Eye (tissue), 1 donor: ENCODE measurements around the gene MACF1.
"Not testable (repeated sequence)": the region's sequence is repeated elsewhere in the genome, so short reads cannot be mapped to it uniquely, and the experiment has no call there.

Source experiments
- DNase-seq: peaks from one replicate; pipeline ENCODE4 v3.0.0-alpha.2; 2015

Gene MACF1, protein sequence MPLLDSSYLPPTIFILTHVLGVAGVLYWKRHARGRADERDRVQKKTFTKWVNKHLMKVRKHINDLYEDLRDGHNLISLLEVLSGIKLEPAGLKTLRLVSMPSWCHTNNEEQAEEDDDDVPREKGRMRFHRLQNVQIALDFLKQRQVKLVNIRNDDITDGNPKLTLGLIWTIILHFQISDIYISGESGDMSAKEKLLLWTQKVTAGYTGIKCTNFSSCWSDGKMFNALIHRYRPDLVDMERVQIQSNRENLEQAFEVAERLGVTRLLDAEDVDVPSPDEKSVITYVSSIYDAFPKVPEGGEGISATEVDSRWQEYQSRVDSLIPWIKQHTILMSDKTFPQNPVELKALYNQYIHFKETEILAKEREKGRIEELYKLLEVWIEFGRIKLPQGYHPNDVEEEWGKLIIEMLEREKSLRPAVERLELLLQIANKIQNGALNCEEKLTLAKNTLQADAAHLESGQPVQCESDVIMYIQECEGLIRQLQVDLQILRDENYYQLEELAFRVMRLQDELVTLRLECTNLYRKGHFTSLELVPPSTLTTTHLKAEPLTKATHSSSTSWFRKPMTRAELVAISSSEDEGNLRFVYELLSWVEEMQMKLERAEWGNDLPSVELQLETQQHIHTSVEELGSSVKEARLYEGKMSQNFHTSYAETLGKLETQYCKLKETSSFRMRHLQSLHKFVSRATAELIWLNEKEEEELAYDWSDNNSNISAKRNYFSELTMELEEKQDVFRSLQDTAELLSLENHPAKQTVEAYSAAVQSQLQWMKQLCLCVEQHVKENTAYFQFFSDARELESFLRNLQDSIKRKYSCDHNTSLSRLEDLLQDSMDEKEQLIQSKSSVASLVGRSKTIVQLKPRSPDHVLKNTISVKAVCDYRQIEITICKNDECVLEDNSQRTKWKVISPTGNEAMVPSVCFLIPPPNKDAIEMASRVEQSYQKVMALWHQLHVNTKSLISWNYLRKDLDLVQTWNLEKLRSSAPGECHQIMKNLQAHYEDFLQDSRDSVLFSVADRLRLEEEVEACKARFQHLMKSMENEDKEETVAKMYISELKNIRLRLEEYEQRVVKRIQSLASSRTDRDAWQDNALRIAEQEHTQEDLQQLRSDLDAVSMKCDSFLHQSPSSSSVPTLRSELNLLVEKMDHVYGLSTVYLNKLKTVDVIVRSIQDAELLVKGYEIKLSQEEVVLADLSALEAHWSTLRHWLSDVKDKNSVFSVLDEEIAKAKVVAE (N-terminal part only)

DNA sequence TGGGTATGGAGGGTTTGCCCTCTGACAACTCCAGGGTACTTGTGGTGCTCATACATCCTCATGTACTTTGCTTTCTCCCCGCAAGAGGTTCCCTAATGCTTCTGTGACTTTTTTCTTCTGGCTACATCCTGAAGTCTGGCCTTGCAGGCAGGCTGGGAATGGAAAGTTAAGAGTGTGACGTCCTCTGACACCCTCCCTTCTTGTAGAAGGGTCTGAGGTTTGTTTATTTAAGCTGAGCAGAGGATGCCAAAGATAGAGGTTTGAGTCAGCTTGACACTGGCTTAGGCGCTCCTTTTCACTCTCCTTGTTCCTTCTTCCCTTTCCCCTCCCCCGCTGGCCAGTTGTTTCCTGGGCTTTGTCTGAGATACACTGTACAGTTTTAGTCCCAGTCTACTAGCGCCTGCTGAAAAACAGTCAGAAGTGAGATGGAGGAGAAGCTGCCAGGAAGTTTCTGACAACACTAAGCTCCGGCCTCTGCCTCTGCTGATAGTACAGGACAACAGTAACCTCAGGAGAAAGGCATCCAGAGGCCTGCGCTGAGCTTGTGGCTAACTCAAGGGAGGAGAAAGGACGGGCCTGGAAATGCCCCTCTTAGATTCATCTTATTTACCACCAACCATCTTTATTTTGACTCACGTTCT lies at the start of gene MACF1:
MACF1 (plus strand) TSS at position 255 of the 641 bp plus-strand sequence; CDS start at position 583, 328 bp downstream.
- DNase-seq, result peak; percentile 81

DNA sequence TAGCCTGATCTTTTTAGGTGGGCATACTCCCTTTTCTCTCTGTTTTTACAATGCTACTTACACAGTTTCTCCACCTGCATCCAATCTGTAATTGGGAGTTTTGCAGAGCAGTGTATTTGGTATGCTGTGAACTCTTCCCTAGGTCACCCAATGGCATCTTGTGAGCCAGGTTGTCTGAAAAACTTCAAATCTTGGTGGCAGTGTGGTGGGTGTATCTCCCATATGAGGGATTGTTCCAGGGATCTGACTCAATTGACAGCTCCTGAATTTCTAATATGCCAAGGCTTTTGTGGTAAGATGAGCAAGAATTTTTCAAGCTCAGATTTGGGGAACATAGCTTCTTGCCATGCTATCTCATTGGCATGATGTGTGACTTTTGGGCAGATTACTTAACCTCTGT lies 47.2 kb upstream of the MACF1 start:
- no peak for DNase-seq

DNA sequence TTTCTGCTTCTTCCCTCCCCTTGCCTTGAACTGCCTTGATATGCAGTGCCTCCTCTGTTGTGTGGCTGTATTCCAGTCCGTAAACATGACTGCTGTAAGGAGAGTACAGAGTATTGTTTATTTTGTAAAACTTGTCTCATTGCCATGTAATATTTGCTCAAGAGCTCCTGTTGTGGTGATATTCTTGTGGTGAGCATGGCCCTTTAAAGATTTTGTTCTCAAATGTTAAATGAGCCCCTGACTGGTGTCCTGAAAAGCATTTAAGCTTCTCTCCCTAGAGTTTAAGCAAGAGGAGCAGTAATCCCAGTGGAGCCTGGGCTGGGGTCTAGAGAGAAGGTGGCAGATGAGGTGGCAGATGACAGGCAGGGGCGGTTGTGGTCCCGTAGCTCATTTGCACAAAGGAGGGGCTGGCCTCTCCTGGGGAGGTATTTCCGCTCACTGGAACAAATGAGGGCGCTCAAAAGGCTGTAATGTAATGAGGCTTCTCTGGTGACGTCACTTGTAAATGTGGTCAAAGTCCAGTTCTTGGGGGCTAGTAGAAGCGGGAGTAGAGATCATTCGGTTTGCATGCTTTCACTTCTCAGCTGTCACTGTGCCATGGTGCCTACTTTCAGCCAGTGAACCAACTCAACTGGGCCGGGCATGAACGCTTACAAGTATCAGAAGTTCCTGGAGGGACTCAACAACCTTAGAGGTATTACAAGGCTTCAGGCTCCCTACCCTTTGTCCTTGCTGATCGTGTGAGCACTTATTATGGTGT lies 46.0 kb upstream of the MACF1 start:
- DNase-seq, result peak; percentile 57

DNA sequence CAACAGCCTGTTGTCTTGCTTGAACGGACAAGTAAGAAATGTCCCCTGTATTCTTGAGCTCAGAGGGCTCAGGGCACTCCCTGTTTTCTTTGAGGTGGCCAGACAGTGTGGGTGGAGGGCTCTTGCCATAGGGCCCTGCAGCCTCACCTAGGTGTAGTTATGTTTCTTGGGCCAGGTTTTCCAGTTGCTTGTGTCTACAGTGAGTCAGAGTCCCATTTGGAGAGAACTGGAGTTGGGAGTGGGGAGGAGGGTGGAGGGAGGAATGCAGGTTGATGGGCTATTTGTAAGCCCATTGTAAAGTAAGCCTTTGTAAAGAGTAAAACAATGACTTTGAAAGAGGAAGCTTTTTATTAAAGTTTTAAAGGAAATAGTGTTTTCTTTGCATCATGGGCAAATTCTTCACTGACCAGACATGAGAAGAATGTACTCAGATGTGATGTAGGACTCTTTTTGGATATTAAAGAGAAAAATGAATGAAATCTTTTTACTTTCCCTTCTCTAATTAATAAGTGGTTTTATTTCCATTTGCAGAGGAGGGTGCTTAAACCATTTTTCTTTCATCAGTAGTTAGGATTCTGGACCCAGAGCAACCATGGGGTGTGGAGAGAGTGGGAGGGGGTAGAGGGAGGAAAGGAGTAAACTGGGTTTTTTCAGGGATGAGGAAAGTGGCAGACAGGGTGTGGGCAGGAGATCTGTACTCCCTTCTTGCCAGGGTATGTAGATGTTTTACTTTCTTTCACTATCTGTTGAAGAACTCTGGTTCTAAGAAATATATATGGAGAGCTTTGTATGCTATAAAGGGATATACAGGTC lies 45.1 kb upstream of the MACF1 start:
- no peak for DNase-seq

DNA sequence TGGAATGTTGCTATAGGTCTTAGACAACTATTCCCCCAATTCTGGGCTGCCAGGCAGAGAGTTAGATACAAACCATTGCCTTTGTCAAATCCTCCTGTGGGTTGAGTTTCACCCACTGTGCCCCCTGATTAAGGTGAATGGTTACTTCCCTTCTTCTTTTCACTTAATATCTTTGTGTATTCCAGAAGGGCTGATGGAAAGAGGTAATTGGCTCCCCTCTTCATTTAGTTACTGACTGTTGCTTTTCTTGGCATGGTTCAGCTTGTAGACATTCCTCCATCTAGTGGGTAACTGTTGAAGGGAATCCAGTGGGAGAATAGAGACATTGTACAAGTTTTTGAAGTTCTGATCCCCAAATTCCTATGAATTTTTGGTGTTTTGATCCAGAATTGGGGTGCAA lies 43.8 kb upstream of the MACF1 start:
- DNase-seq, result no peak

DNA sequence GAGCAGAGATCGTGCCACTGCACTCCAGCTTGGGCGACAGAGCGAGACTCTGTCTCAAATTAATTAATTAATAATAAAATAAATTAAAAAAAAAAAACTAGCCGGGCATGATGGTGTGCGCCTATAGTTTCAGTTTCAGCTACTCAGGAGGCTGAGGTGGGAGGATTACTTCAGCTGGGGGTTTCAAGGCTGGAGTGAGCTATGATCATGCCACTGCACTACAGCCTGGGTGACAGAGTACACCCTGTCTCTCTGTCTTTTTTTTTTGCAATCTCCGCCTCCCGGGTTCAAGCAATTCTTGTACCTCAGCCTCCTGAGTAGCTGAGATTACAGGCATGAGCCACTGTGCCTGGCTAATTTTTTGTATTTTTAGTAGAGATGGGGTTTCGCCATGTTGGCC lies 42.7 kb upstream of the MACF1 start:
- not testable (repeated sequence) for DNase-seq

DNA sequence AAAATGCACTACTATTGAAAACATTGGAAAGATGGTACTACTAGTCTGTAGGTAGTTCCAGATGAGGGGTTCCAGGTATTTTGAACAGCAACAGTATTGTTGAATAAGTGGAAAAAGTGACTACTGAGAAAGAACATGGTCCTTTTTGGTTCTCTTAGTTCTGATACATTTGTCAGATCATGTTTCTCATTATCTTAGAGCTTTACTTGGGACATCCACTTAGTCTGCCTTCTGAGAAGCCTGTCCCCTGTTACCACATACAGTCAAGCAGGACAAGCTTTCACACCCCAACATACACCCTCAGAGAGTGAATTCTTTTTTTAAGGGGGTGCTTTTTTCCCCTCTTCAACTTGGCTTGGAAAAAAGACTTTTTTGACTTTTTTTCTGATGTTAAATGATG lies 41.0 kb upstream of the MACF1 start:
- no peak for DNase-seq

DNA sequence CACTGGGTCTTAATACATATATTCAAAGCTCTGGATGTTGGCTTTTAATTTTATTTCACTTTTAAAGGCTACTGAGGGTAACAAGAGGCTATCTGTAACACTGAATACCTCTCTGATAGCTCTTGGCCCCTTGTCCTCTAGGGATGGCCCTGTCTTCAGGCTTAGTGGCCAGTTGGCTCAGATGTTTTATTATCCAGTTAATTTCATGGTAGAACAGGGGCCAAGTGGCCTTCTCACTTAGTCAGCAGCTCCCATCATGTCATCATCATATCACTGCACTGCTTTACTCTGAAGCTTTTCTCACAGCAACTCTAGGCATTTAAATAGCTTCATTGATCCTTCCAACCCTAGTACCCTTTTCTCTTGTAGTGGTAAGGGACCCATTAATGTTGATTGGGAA lies 40.2 kb upstream of the MACF1 start:
- no peak for DNase-seq

DNA sequence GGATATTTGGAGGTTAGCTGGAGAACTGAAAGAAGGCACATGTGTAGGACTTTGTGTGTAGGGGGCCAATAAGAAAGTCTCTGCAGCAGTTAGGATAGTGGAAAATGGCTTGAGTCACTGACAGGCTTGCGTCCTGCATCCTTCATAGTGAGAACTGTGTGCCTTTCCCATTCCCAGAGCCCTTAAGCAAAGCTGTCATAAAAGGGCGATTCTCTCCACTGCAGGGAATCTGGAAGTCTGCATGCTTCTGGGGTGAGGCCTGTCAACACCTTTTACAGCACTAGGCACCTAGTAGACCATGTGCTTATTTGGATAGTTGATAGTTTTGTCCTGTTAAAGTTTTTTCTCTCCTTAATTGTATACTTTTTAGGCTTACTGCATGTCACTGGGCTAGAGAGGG lies 39.4 kb upstream of the MACF1 start:
- DNase-seq, result no peak

DNA sequence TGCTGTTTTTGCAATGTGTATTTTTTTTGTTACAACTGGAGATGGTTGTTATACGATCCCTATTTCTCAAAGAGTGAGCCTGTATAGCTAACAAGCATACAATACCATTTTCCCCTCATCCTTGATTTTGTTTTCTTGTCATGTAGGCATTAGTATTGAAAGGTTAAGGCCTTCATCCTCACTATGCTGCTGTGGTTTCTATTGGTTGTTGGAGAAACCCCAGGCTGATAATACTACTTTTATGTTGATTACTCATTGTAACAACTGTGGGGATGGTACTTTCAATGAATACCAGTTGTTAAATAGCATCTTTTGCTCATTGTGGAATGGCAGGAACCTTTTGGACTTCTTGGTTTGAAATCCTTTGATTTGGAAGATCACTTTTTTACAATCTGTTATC lies 39.0 kb upstream of the MACF1 start:
- DNase-seq, result no peak

DNA sequence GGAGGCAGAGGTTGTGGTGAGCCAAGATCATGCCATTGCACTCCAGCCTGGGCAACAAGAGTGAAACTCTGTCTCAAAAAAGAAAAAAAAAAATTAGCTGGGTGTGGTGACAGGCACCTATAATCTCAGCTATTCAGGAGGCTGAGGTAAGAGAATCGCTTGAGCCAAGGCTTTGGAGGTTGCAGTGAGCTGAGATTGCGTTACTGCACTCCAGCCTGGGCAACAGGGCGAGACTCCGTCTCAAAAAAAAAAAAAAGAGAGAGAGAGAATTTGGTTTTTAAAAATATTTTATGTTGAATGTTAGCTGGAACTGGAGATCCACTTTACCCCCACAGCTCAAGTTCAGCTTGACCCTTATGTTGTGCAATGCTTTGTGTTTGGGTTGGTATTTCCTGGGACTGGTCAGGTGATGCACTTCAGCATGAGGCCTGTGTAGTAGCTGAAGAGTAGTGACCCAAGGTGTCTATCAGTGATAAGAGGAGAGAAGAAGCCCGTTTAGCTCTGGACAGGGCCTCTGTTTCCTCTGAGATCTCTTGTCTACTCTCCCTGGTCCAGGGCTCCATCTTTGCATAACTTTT lies 36.8 kb upstream of the MACF1 start:
- no peak for DNase-seq

DNA sequence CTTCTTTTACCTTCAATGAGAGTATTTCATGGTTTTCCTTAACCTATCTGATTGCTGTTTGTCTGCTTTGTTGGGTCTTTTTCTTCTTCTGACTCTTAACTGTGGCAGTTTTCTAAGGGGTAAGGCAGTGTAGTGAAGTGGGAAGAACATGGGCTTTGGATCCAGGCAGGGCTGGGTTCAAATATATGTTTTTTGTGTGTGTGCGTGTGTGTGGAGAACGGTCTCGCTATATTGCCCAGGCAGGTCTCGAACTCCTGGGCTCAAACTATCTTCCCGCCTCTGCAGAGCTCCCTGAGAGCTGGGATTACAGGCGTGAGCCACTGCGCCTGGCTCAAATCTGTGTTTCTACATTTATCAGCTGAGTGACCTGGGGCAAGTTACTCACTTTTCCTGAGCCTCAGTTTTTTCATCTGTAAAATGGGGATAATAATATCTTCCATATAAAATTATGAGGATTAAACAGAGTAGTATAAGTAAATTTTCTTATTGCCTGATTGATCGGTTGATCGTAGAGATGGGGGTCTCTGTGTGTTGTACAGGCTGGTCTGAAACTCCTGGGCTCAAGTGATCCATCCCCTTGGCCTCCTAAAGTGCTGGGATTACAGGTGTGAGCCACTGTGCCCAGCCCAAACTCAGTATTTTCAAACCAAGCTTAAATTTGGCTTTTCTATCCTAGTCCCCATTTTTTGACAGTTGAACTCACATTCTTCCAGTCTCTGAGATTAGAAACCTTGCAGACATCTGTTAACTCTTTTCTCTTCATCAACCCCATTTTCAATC lies 36.0 kb upstream of the MACF1 start:
- no peak for DNase-seq

DNA sequence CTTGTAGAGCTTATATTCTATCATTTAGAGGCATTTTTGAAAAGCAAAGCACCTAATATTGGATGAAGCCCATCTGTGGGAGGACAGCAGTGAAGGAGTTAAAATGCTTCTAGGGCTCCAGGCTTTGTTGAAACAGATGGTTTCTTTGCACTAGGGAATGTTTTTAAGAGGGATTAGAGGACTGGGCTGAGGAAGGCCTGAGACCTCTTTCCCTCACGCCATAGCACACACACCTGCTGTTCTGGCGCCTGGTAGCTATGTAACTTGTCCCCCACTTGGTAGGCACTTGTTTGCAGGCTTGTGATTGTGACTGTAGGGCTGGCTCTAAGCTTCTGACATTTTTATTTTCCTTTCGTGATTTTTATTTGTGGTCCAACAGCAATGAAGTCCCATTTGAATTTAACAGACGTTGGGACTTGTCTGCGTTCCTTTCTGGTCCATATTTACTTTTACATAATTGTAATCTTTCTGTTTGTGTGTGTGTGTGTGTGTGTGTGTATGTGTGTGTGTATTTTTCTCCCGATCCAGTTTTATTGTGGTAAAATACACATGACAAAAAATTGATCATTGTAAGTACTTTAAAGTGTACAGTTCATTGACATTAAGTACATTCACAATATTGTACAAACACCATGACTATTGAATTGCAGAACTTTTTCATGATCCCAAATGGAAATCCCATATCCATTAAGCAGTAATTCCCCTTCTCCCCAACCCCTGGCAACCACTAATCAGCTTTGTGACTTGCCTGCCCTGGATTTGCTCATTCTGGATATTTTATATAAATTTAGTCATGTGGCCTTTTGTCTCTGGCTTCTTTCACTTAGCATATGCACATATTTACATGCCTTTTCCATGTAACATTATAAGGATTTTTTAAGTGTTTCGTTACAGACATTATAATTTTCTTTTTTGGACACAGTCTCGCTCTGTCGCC lies 33.5 kb upstream of the MACF1 start:
- DNase-seq, result peak; percentile 84

DNA sequence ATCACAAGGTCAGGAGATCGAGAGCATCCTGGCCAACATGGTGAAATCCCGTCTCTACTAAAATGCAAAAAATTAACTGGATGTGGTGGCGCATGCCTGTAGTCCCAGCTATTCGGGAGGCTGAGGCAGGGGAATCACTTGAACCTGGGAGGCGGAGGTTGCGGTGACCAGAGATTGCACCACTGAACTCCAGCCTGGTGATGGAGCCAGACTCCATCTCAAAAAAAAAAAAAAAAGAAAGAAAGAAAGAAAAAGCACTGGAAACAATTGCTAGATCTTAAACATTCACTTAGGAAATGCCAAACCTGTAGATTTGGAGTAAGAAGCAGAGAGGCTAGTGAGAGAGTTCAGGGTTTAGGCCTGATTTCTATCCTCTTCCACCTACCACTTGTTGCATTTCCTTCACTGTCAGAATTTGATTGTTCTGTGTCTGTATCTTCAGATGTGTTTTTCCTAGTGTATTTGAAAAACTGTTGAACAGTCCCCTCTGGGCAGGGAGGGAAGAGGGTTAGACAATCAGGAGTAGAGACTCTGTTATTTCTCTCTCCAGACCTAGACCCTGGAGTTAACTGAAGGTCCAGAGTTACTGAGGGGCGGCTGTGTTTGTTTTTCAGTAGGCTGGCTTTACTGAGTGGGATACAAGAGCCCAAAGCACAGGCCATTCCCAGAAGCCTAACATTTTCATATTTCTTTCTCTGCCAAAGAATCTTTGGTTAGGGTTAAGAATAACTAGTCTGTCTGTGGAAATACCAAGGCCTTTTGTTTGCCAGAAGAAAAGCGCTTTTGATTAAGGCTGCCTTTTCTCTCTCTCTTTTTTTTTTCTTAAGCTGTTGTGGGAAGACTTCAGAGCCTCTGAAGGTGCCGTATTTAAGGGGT lies 31.1 kb upstream of the MACF1 start:
- DNase-seq, result no peak

DNA sequence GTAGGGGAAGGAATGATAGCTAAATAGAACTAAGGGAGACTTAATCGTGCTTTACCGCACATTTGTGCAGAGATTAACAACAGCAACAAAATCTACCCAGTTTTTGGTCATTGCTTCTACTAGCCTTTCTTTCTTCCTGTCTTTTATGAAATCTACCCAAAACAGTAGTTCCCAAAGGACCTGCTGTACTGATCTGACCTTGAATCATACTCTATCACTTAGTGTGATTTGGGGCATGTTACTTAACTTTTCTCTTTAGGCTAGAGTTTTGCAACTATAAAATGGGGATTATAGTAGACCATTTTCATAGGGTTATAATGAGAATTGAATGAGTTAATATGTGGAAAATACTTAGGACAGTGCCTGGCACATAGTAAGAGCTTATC lies 30.5 kb upstream of the MACF1 start:
- DNase-seq, result no peak

DNA sequence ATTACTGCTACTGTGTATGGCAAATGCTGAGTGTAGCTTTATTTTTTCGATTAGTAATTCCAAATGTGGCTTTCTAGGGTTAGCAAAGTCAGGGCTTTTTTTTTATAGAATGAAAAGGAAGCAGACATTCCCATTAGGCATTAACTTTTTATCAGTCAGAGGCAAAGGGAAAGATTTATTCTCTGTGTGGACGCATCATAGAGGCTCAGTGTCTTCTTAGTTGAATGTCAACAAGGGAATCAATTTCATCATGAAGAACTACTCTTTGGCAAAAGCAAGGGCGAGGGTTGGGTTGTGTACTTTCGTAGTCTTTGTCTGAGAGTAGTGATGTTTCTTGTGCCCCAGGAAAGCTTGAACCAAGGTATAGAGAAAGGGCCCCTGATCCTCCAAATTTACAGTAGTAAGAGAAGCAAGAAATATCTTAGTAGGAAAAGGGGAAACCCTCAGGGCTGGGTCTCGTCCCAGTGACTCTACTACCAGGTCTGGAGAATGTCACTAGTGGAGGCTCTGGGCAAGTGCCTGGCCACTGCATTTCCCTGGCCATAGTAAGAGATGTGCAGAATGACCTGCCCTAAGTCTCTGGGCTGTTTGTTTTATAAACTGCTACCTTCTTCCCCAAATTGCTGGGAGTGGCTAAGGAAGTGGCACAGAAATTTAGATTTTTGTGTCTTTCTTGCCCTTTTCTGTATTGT lies 30.0 kb upstream of the MACF1 start:
- no peak for DNase-seq

DNA sequence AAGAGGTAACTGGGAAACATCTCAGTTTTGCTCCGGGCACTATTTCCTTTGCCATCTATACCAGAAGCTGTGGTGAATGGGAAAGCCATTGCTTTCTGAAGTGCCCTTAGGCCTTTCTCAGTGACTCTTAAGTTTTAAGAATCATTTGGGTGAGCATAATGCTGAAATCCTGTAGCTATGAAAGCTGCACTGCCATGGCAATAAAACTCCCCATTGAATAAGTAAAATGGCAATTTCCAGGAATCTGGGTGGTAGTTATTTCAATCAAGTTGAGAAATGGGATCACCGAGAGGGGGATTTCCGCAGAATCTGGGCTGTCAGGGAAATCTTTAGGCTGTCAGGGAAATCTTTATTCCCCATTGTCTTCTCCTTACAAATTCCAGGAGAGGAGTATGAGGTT lies 26.8 kb upstream of the MACF1 start:
- no peak for DNase-seq
